Lower lobe of right lung (tissue), 2 donors: ENCODE data around the gene TRAFD1. TPM values are rescaled to one million over a fixed set of nuclear protein-coding genes. Genes with fewer than 3 reads are reported as not detected.
A peak's percentile ranks its signal among the peaks of the same experiment; 100 is the strongest.

ENCODE experiments used
- ATAC-seq, 2 donors: fragments of 200-7000 bp; cut with Tn5 transposase; one replicate each; pipeline ENCODE4 v1.9.1; 2020 to 2022; ENCODE audit warnings: mild to moderate bottlenecking in 2 of 2, moderate library complexity in 2 of 2
- DNase-seq: peaks from one replicate; pipeline ENCODE4 v3.0.0-alpha.2; 2020
- H3K27ac ChIP-seq: fragments of 200-600 bp; one replicate; pipeline ENCODE4 v1.8.0; 2022
- H3K27me3 ChIP-seq: fragments of 200-600 bp; one replicate; pipeline ENCODE4 v1.8.0; 2022; ENCODE audit warnings: low read depth
- H3K36me3 ChIP-seq: fragments of 200-600 bp; one replicate; pipeline ENCODE4 v1.8.0; 2022; ENCODE audit warnings: mild to moderate bottlenecking
- H3K4me1 ChIP-seq: fragments of 200-600 bp; one replicate; pipeline ENCODE4 v1.8.0; 2022
- H3K4me3 ChIP-seq: fragments of 200-600 bp; one replicate; pipeline ENCODE4 v1.8.0; 2022; ENCODE audit warnings: mild to moderate bottlenecking
- H3K9me3 ChIP-seq: fragments of 200-600 bp; one replicate; pipeline ENCODE4 v1.8.0; 2022
- intact Hi-C: fragments of 100-400 bp; cut with DNase I; formaldehyde crosslinking; loops from one replicate; pipeline ENCODE4 v1.11.0; 2022
- total RNA-seq: library from RNA; stranded (reverse); fragmentation: NEBNext Ultra II Directional; extraction: Animal tissue kit (Norgen Biotek cat#: 25700); gene quantifications from one replicate; pipeline ENCODE4 v1.2.1, GENCODE V29; 2021
- TF ChIP-seq, protein P1 (sequence below): fragments of 200-600 bp; IDR thresholded peaks from one replicate; pipeline ENCODE4 v1.8.0; 2022; ENCODE audit warnings: antibody characterized with exemption, mild to moderate bottlenecking
- donor health status: DM: no; HTN: yes; CAD: no; lungs with severe emphysema.

TRAFD1 gene
- total RNA-seq, 1 donor from 2014 or later, result 42.5 TPM

DNA sequence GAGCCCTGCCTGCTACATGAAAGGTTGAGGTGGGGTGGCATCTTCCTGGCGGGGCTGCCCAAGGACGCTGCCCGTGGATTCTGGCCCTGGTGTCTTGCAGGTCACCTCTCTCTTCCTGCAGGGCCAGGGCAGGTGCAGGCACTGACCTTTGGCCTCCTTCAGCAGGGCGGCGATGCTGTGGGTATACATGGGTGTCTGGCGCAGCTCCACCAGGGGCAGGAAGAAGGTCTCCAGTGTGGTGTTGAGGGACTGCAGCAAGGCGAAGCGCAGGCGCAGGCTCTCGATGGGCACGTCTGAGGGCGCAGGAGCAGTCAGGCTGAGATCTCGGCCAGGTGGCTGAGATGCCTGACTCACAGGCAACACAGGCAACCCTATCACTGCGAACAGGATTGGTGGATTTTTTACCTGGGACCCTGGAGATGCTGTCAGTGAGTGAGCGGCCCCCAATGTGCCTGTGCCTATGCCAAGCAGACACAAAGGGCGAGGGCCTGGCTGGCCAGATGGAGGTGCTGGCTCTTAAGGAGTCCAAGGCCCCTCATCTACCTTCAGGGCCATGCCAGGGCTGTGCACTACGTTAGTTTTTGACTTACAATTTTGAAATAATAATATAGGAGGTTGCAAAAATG is 45.7 kb downstream of the TRAFD1 start:
- H3K36me3 ChIP-seq, result peaks cover 76% of the 10 kb centered on the region
- no peak for DNase-seq
- H3K27me3 ChIP-seq, result no peaks in the 10 kb centered on the region
- H3K27ac ChIP-seq, result no peak overlapping the region
- H3K9me3 ChIP-seq, result no peaks in the 10 kb centered on the region
- no peak for ATAC-seq
- TF ChIP-seq, protein P1, sequence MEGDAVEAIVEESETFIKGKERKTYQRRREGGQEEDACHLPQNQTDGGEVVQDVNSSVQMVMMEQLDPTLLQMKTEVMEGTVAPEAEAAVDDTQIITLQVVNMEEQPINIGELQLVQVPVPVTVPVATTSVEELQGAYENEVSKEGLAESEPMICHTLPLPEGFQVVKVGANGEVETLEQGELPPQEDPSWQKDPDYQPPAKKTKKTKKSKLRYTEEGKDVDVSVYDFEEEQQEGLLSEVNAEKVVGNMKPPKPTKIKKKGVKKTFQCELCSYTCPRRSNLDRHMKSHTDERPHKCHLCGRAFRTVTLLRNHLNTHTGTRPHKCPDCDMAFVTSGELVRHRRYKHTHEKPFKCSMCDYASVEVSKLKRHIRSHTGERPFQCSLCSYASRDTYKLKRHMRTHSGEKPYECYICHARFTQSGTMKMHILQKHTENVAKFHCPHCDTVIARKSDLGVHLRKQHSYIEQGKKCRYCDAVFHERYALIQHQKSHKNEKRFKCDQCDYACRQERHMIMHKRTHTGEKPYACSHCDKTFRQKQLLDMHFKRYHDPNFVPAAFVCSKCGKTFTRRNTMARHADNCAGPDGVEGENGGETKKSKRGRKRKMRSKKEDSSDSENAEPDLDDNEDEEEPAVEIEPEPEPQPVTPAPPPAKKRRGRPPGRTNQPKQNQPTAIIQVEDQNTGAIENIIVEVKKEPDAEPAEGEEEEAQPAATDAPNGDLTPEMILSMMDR, result no peak
- H3K4me3 ChIP-seq, result no peak overlapping the region
- intact Hi-C loops, result no loop called here
- H3K4me1 ChIP-seq, result no peaks in the 10 kb centered on the region

DNA sequence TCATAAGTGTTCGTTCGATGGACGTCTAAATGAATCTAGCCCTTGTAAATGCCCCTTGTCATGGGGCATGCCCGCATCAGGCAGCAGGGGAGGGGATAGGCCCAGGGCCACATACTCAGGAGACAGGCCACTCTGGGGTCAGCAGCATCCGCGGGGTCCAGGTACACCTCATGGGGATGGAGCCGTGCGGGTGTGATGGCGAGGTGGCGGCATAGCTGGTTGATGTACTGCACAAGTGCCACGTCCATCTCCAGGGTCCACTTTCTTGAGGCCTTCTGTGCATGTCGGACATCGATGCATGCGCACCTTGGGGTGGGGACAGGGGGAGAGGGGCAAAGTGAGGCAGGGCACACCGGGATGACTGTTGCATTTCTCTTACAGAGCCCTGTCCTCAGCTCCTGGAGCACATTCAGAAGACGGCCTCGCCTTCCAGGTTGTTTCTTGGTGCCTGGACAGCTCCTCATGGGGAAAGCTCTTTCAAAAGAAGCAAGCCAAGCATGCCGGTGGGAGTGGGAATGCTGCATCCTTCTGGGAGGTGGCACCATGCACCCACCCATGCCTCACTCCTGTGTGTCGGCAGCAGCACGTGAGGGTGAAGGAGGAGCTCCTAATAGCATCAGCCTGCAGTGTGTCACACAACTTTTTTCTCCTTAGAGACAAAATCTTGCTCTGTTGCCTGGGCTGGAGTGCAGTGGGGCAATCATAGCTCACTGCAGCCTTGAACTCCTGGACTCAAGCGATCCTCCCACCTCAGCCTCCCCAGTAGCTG is 47.4 kb downstream of the TRAFD1 start:
- peaks cover 88% of the 10 kb centered on the region for H3K36me3 ChIP-seq
- ATAC-seq (no peak), DNase-seq (no peak)
- no peaks in the 10 kb centered on the region for H3K27me3 ChIP-seq
- TF ChIP-seq, protein P1, result no peak
- intact Hi-C loops, result no loop called here
- no peaks in the 10 kb centered on the region for H3K9me3 ChIP-seq
- no peaks in the 10 kb centered on the region for H3K4me1 ChIP-seq
- no peak overlapping the region for H3K27ac ChIP-seq
- no peak overlapping the region for H3K4me3 ChIP-seq

DNA sequence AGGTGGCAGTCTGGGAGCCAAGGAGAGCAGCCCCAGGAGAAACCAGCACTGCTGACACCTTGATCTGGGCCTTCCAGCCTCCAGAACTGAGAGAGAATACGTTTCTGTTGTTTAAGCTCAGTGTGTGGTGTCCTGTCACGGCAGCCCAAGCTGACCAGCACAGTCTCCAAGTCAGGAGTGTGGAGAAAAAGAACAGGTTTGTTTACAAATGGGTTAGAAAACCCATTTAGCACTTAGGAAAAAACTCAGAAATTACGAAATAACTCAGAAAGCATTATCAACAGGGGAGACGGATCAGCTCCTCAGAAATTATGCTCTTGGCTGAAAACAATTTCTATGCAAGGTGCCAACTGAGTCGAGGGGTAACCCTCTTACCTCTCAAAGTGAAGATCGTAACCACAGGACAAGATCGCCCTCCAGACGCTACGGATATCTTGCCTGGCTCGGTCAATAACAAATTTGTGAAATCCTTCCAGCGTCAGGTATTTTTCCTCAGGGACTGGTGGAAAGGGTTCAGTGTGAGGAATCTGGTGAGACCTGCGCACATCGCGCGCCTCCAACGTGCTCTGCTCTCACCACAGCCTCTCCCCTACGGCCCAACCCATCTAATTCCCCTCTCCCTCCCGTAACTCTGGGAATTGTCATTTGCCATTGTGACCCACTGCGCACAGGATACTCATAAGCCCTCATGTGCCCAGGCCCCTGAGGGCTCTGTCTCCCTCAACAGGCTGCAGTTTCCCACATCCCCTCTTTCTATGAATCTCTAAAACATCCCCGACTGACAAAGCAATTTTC is 50.2 kb downstream of the TRAFD1 start:
- H3K4me1 ChIP-seq, result no peaks in the 10 kb centered on the region
- no peak for ATAC-seq
- TF ChIP-seq, protein P1, result no peak
- peaks cover 90% of the 10 kb centered on the region for H3K36me3 ChIP-seq
- H3K27ac ChIP-seq, result no peak overlapping the region
- no peaks in the 10 kb centered on the region for H3K9me3 ChIP-seq
- intact Hi-C loops, result no loop called here
- H3K4me3 ChIP-seq, result no peak overlapping the region
- no peak for DNase-seq
- H3K27me3 ChIP-seq, result no peaks in the 10 kb centered on the region

DNA sequence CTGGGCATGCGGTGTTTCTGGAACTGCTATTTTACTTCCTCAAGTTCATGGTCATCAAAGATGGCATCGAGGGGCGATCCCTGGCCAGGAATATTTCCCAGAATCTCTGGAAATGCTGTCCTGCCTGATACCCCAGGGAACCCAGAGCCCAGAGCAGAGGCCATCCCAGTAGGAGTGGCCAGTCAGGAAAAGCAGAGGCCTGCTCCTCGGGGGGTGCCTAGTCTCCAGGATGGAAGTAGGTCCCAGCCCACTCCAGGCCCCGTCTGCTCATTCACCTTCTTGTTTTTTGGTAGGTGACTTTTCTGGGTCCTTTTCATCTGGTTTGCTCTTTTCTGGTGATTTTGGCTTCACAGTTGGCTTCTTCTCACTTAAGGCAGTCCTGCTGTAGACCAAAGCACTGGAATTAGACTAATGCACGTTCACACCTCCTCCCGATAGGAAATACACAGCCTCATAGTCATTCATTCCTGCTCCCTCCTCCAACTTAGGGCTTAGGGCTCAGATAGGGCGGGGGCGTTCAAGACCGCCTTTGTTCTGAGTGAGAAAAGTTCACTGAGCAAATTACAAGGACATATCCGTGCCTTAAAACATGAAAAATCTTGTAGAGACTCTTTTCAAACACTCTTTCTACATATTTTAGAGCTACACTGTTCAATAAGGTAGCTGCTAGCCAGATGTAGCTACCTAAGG is 51.1 kb downstream of the TRAFD1 start:
- intact Hi-C loops, result no loop called here
- ATAC-seq, result no peak
- DNase-seq, result no peak

DNA sequence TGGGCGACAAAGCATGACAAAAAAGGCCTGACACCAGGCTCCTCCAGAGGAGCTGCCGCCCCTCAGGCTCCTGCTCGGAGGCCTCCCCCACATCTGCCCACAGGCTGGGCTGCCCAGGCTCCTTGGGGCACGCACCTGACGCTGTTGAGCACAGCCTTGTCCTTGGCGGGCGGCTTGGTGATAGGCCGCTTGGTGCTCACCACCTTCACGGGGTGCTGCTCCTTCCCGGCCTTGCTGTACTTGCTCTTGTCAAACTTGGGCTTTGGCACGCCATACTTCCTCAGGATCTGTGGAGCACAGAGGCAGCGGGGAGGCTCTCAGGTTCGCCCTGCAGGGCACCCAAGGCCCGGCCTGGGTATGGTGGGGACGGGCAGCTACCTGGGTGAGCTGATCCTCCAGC is 53.4 kb downstream of the TRAFD1 start:
- Histone ChIP-seq H3K9me3 (no peaks in the 10 kb centered on the region), H3K4me1 (peaks cover 3% of the 10 kb centered on the region), H3K36me3 (peaks cover 91% of the 10 kb centered on the region), H3K27me3 (no peaks in the 10 kb centered on the region), H3K27ac (no peak overlapping the region), H3K4me3 (no peak overlapping the region)
- intact Hi-C loops, result no loop called here
- peak in 1 of 2 donors; percentile 22 for ATAC-seq
- TF ChIP-seq, protein P1, result no peak
- DNase-seq, result no peak

More for the DNA sequence above, 51.1 kb downstream of the TRAFD1 start:
- TF ChIP-seq, protein P1, result no peak
- no peak overlapping the region for H3K4me3 ChIP-seq
- H3K9me3 ChIP-seq, result no peaks in the 10 kb centered on the region
- H3K27me3 ChIP-seq, result no peaks in the 10 kb centered on the region
- no peak overlapping the region for H3K27ac ChIP-seq
- no peaks in the 10 kb centered on the region for H3K4me1 ChIP-seq
- peaks cover 90% of the 10 kb centered on the region for H3K36me3 ChIP-seq
